ENCODE measurements around the gene SCUBE3.

DNA sequence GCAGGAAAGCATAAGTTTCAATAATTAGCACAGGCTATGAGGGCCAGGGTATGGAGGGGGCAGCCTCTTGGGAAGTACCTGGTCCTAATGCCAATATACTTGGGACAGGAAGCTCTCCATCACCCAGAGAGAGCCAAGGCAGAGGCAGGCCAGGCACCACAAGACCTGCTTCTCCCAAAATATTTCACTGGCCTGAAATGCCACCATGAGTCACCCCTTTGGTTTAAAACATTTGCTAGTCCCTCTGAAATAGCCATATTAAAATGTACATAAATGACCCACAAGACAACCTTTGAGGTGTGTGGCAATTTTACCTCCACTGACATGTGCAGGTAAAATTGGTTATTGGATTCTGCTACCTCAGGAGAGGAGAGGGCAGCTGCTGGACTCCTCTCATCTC, 23.4 kb upstream of the SCUBE3 start:
- TF ChIP-seq, protein P1, sequence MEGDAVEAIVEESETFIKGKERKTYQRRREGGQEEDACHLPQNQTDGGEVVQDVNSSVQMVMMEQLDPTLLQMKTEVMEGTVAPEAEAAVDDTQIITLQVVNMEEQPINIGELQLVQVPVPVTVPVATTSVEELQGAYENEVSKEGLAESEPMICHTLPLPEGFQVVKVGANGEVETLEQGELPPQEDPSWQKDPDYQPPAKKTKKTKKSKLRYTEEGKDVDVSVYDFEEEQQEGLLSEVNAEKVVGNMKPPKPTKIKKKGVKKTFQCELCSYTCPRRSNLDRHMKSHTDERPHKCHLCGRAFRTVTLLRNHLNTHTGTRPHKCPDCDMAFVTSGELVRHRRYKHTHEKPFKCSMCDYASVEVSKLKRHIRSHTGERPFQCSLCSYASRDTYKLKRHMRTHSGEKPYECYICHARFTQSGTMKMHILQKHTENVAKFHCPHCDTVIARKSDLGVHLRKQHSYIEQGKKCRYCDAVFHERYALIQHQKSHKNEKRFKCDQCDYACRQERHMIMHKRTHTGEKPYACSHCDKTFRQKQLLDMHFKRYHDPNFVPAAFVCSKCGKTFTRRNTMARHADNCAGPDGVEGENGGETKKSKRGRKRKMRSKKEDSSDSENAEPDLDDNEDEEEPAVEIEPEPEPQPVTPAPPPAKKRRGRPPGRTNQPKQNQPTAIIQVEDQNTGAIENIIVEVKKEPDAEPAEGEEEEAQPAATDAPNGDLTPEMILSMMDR (IDR thresholded peaks at IDR 0.05; ENCODE audit: poor library complexity, severe bottlenecking): no peak
- TF ChIP-seq EZH2 (IDR thresholded peaks at IDR 0.05; ENCODE audit: borderline replicate concordance, insufficient read depth, low read length, poor library complexity, severe bottlenecking) (no peak), MXI1 (conservative IDR thresholded peaks at IDR 0.05; ENCODE audit: poor library complexity, severe bottlenecking) (no peak), SMC3 (conservative IDR thresholded peaks at IDR 0.05; ENCODE audit: poor library complexity) (no peak), RAD21 (conservative IDR thresholded peaks at IDR 0.05) (no peak), POLR2AphosphoS5 (IDR thresholded peaks at IDR 0.05) (no peak)
